ENCODE data around the gene GTPBP2. TPM values are rescaled to one million over a fixed set of nuclear protein-coding genes. Genes with fewer than 3 reads are reported as not detected.

The GTPBP2 gene
- total and polyA plus RNA-seq, 10 of the 15 experiments (the other 5 are each of a cell fraction or from before 2014, with no cell fraction given): 5.9 to 63.4 (median 39.8) TPM

DNA sequence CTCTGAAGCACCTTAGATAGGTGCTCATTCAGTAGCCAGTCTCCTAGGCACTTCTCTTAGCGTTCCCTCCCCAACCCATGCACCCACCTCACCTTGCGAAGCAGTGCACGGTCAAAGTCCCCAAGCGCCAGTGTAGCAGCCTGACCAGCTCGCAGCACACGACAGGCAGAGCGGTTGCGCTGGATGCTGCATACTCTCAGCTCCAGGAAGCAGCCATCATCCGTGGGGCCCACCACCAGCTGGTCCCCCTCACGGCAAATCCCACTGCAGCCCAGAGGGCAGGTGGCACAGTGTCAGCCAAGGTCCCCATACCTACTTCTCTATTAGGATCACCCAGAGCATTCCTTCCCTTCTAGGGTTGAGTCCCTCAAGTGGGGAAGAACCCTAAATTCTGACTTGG, 6.5 kb downstream of the GTPBP2 start:
- WGBS (ENCODE audit: insufficient coverage, insufficient replicate concordance, low lambda C conversion rate, missing lambda C conversion rate): over 99% methylated on average over 10 of the region's 10 CpGs
- no peak overlapping the region for H3K27ac ChIP-seq (ENCODE audit: control insufficient read depth, insufficient read depth)
- no peaks in the 10 kb centered on the region for H4K20me1 ChIP-seq (ENCODE audit: control insufficient read depth, insufficient read depth)
- intact Hi-C loops (cut with micrococcal nuclease; ENCODE audit: unreplicated experiment): no loop called here
- in situ Hi-C loops (cut with MboI): no loop called here
- DNase-seq (ENCODE audit: low read depth, low spot score) (no peak), ATAC-seq (no peak), FAIRE-seq (no peak)
- H3K27me3 ChIP-seq (replicated peaks in 1 of 2; ENCODE audit: control insufficient read depth in 2 of 2, insufficient read depth in 2 of 2, low read length in 1 of 2): no peaks in the 10 kb centered on the region
- H3K4me1 ChIP-seq (ENCODE audit: control insufficient read depth, insufficient read depth, low read length): peaks cover 5% of the 10 kb centered on the region
- no peak overlapping the region for H3K4me3 ChIP-seq
- H3K9me3 ChIP-seq (replicated peaks; ENCODE audit: control insufficient read depth, insufficient read depth, low read length): no peaks in the 10 kb centered on the region
- BruUV-seq (replicated peaks): no TSS peak
- H2AFZ ChIP-seq (ENCODE audit: control insufficient read depth, low read depth, low read length): no peak overlapping the region
- H3K36me3 ChIP-seq (ENCODE audit: control insufficient read depth in 2 of 2, insufficient read depth in 2 of 2, low read length in 1 of 2): peaks cover 20 to 53% of the 10 kb centered on the region in 2 experiments
- TF ChIP-seq, protein P1, sequence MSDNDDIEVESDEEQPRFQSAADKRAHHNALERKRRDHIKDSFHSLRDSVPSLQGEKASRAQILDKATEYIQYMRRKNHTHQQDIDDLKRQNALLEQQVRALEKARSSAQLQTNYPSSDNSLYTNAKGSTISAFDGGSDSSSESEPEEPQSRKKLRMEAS (IDR thresholded peaks at IDR 0.05; ENCODE audit: low read depth, low read length): no peak
- TF ChIP-seq MXI1 (IDR thresholded peaks at IDR 0.05; ENCODE audit: low read depth, low read length) (no peak), POLR2A (IDR thresholded peaks at IDR 0.05; ENCODE audit: low read depth, low read length) (peak; percentile 47), CHD4 (IDR thresholded peaks at IDR 0.05) (no peak)
- no peak overlapping the region for H3K4me2 ChIP-seq (ENCODE audit: control insufficient read depth, insufficient read depth)
- SMC1A ChIA-PET (ENCODE audit: uncharacterized antibody, unreplicated experiment): no interaction called here
- peaks cover 11% of the 10 kb centered on the region for H3K79me2 ChIP-seq (ENCODE audit: control insufficient read depth, insufficient read depth, low read length)
- POLR2A ChIA-PET: interaction anchor here (0.5 to 0.6 kb wide), 2 partner anchors 299 to 509 kb away, joined by 3 to 4 read pairs; no protein-coding TSS in a partner anchor
- CTCF ChIA-PET: no interaction called here
- RAD21 ChIA-PET (ENCODE audit: unreplicated experiment): no interaction called here
- no peak overlapping the region for H3K9ac ChIP-seq (ENCODE audit: control insufficient read depth, insufficient read depth, low read length)

DNA sequence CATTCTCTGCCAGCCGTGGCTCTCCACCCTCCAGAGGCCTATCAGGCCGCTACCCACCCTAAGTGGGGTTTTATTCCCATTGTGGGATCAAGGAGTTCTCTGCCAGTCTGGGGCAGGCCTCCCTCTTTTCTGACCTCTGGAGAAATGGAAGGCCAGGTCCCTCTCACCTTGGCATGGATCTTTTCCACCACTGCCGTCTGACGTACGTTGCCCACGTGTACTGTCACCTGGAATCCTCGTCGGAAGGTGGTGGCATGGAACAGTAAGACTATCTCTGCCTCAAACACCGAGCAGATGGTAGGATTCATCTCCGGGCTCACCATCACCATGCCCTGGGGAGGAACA, 7.3 kb downstream of the GTPBP2 start:
- ChIA-PET CTCF (no interaction called here), SMC1A (ENCODE audit: uncharacterized antibody, unreplicated experiment) (no interaction called here), POLR2A (no interaction called here), RAD21 (ENCODE audit: unreplicated experiment) (no interaction called here)
- no peak overlapping the region for H3K4me3 ChIP-seq
- H3K27ac ChIP-seq (ENCODE audit: control insufficient read depth, insufficient read depth): no peak overlapping the region
- no peak for DNase-seq (ENCODE audit: low read depth, low spot score)
- no peak overlapping the region for H3K4me2 ChIP-seq (ENCODE audit: control insufficient read depth, insufficient read depth)
- no peak overlapping the region for H3K9ac ChIP-seq (ENCODE audit: control insufficient read depth, insufficient read depth, low read length)
- H3K9me3 ChIP-seq (replicated peaks; ENCODE audit: control insufficient read depth, insufficient read depth, low read length): no peaks in the 10 kb centered on the region
- in situ Hi-C loops (cut with MboI): no loop called here
- no peaks in the 10 kb centered on the region for H3K4me1 ChIP-seq (ENCODE audit: control insufficient read depth, insufficient read depth, low read length)
- FAIRE-seq: no peak
- no peak for ATAC-seq
- H3K27me3 ChIP-seq (replicated peaks in 1 of 2; ENCODE audit: control insufficient read depth in 2 of 2, insufficient read depth in 2 of 2, low read length in 1 of 2): no peaks in the 10 kb centered on the region
- H3K79me2 ChIP-seq (ENCODE audit: control insufficient read depth, insufficient read depth, low read length): peaks cover 3% of the 10 kb centered on the region
- no peak for TF ChIP-seq POLR2AphosphoS2 (IDR thresholded peaks at IDR 0.05; ENCODE audit: low read depth, low read length)
- WGBS (ENCODE audit: insufficient coverage, insufficient replicate concordance, low lambda C conversion rate, missing lambda C conversion rate): 98% methylated on average over 10 of the region's 10 CpGs
- no peaks in the 10 kb centered on the region for H4K20me1 ChIP-seq (ENCODE audit: control insufficient read depth, insufficient read depth)
- intact Hi-C loops (cut with micrococcal nuclease; ENCODE audit: unreplicated experiment): no loop called here
- no peak overlapping the region for H2AFZ ChIP-seq (ENCODE audit: control insufficient read depth, low read depth, low read length)
- TSS peak; percentile 17 for BruUV-seq (replicated peaks)
- peaks cover 20 to 53% of the 10 kb centered on the region in 2 experiments for H3K36me3 ChIP-seq (ENCODE audit: control insufficient read depth in 2 of 2, insufficient read depth in 2 of 2, low read length in 1 of 2)

Measured in GM12878 (cell line).